Keratinocyte (primary cell): Measurements from ENCODE around the gene ALDH3A2. TPM values are rescaled to one million over a fixed set of nuclear protein-coding genes. Genes with fewer than 3 reads are reported as not detected.

Experiments
- DNase-seq: peaks from one replicate; pipeline ENCODE4 v3.0.0-alpha.2; 2011; ENCODE audit warnings: low read depth, missing footprints, low spot score
- FAIRE-seq: peaks from 2 replicates; lab custom pipeline; 2011; peaks lifted over from hg19 to GRCh38; lab: Jason Lieb, UNC
- H2AFZ ChIP-seq: 2 replicates; pipeline ENCODE4 v1.6.0; 2012; ENCODE audit warnings: low read length, control low read depth, inconsistent platforms; ENCODE audit not compliant: control insufficient read depth
- H3K27ac ChIP-seq: 2 replicates; pipeline ENCODE4 v1.5.1; 2011; ENCODE audit warnings: low read length; ENCODE audit not compliant: control insufficient read depth, insufficient read depth
- H3K27me3 ChIP-seq: 3 replicates; pipeline ENCODE4 v1.6.0; 2011; ENCODE audit warnings: low read length; ENCODE audit not compliant: control insufficient read depth, insufficient read depth; ENCODE audit errors: extremely low read depth
- H3K36me3 ChIP-seq, 2 experiments: 2 replicates in 1 of 2; 3 replicates in 1 of 2; pipeline ENCODE4 v1.5.1; 2011; ENCODE audit warnings: low read length in 2 of 2, mild to moderate bottlenecking in 1 of 2; ENCODE audit not compliant: control insufficient read depth in 2 of 2, insufficient read depth in 2 of 2; ENCODE audit errors: extremely low read depth in 1 of 2
- H3K4me1 ChIP-seq: 3 replicates; pipeline ENCODE4 v1.5.1; 2011; ENCODE audit warnings: low read length; ENCODE audit not compliant: control insufficient read depth, insufficient read depth; ENCODE audit errors: extremely low read depth
- H3K4me2 ChIP-seq: 3 replicates; pipeline ENCODE4 v1.6.0; 2011; ENCODE audit warnings: low read depth, low read length; ENCODE audit not compliant: control insufficient read depth, insufficient read depth; ENCODE audit errors: extremely low read depth
- H3K4me3 ChIP-seq, 3 experiments: fragments of 200-600 bp in 1 of 3; sonication (generic) in 1 of 3; 2 replicates in 2 of 3; 3 replicates in 1 of 3; pipeline ENCODE4 v1.5.1; 2011 to 2016; ENCODE audit warnings: low read length in 3 of 3, mild to moderate bottlenecking in 3 of 3, control low read depth in 2 of 3, inconsistent platforms in 1 of 3, low read depth in 1 of 3, mixed read lengths in 1 of 3, mixed run types in 1 of 3, moderate library complexity in 1 of 3; ENCODE audit not compliant: control insufficient read depth in 2 of 3, insufficient read depth in 2 of 3; ENCODE audit errors: extremely low read depth in 1 of 3
- H3K79me2 ChIP-seq: 2 replicates; pipeline ENCODE4 v1.6.0; 2012; ENCODE audit warnings: low read length; ENCODE audit not compliant: control insufficient read depth, insufficient read depth
- H3K9ac ChIP-seq: 3 replicates; pipeline ENCODE4 v1.6.0; 2011; ENCODE audit warnings: low read length; ENCODE audit not compliant: control insufficient read depth, insufficient read depth; ENCODE audit errors: extremely low read depth
- H3K9me1 ChIP-seq: 3 replicates; pipeline ENCODE4 v1.6.0; 2011; ENCODE audit warnings: low read length; ENCODE audit not compliant: control insufficient read depth, insufficient read depth; ENCODE audit errors: extremely low read depth
- H3K9me3 ChIP-seq: 2 replicates; pipeline ENCODE4 v1.5.1; 2012; ENCODE audit warnings: low read depth, low read length; ENCODE audit not compliant: control insufficient read depth
- H4K20me1 ChIP-seq: 3 replicates; pipeline ENCODE4 v1.6.0; 2011; ENCODE audit warnings: low read length; ENCODE audit not compliant: control insufficient read depth, insufficient read depth; ENCODE audit errors: extremely low read depth
- EZH2 ChIP-seq: IDR thresholded peaks from one replicate; pipeline ENCODE4 v1.6.1; 2012; ENCODE audit warnings: inconsistent platforms, mild to moderate bottlenecking, low read length, moderate library complexity
- dilution Hi-C: fragments of 300-500 bp; cut with MboI; formaldehyde crosslinking; loops from one replicate; pipeline ENCODE4 v1.7.0; 2020; ENCODE audit warnings: low sequenced_read_pairs; ENCODE audit not compliant: extremely low pct_ligation_motif_present
- polyA plus RNA-seq, 5 experiments: library from polyadenylated mRNA; depleted of rRNA in 3 of 5; stranded (reverse) in 3 of 5; stranded (forward) in 1 of 5; unstranded in 1 of 5; fragments of >200 nt; gene quantifications; 1 replicate in 1 of 5; 2 replicates in 3 of 5; 3 replicates in 1 of 5; pipeline versions ENCODE4 v1.2.1 to v1.2.3, GENCODE V29; 2011 to 2012; ENCODE audit warnings: missing spikeins in 2 of 5, low read depth in 1 of 5, low replicate concordance in 1 of 5
- TF ChIP-seq, protein P1 (sequence below), 3 experiments: IDR thresholded peaks in 1 of 3; conservative IDR thresholded peaks in 1 of 3; optimal IDR thresholded peaks in 1 of 3; 2 replicates in 2 of 3; 3 replicates in 1 of 3; pipeline versions ENCODE3 to v1.5.1; 2011; ENCODE audit warnings: low read length in 3 of 3, mild to moderate bottlenecking in 3 of 3, moderate library complexity in 2 of 3, control low read depth in 1 of 3, inconsistent platforms in 1 of 3; ENCODE audit not compliant: insufficient read depth in 2 of 3; ENCODE audit errors: extremely low read depth in 1 of 3

ALDH3A2 gene
- polyA plus RNA-seq, 1 donor (not counting 4 experiments of a cell fraction or from before 2014, with no cell fraction given), result 77.6 TPM

GRCh38 chr17:19610879-19611278 lies 37.7 kb upstream of the ALDH3A2 start:
- DNase-seq (no peak), FAIRE-seq (no peak)
- no peaks in the 10 kb centered on the region for H3K27me3 ChIP-seq
- no peaks in the 10 kb centered on the region for H3K79me2 ChIP-seq
- no peak overlapping the region for H3K9ac ChIP-seq
- TF ChIP-seq, protein P1, sequence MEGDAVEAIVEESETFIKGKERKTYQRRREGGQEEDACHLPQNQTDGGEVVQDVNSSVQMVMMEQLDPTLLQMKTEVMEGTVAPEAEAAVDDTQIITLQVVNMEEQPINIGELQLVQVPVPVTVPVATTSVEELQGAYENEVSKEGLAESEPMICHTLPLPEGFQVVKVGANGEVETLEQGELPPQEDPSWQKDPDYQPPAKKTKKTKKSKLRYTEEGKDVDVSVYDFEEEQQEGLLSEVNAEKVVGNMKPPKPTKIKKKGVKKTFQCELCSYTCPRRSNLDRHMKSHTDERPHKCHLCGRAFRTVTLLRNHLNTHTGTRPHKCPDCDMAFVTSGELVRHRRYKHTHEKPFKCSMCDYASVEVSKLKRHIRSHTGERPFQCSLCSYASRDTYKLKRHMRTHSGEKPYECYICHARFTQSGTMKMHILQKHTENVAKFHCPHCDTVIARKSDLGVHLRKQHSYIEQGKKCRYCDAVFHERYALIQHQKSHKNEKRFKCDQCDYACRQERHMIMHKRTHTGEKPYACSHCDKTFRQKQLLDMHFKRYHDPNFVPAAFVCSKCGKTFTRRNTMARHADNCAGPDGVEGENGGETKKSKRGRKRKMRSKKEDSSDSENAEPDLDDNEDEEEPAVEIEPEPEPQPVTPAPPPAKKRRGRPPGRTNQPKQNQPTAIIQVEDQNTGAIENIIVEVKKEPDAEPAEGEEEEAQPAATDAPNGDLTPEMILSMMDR (optimal IDR thresholded peaks at IDR 0.05 in 1 of 3, IDR thresholded peaks at IDR 0.05 in 1 of 3, conservative IDR thresholded peaks at IDR 0.05 in 1 of 3; ENCODE audit: extremely low read depth in 1 of 3, insufficient read depth in 2 of 3, low read length in 3 of 3), result no peak
- TF ChIP-seq EZH2, result no peak
- no peak overlapping the region for H2AFZ ChIP-seq
- no peaks in the 10 kb centered on the region for H3K9me1 ChIP-seq
- no peaks in the 10 kb centered on the region for H4K20me1 ChIP-seq
- H3K4me1 ChIP-seq, result no peaks in the 10 kb centered on the region
- no peaks in the 10 kb centered on the region for H3K9me3 ChIP-seq
- dilution Hi-C loops, result no loop called here
- no peak overlapping the region for H3K4me3 ChIP-seq
- no peak overlapping the region for H3K27ac ChIP-seq
- no peak overlapping the region for H3K4me2 ChIP-seq
- H3K36me3 ChIP-seq, result no peaks in the 10 kb centered on the region

- Histone ChIP-seq H3K9ac (no peak overlapping the region), H3K27ac (no peak overlapping the region), H3K4me3 (no peak overlapping the region), H3K36me3 (no peaks in the 10 kb centered on the region), H3K4me2 (no peak overlapping the region), H3K9me3 (peaks cover 3% of the 10 kb centered on the region), H3K79me2 (no peaks in the 10 kb centered on the region), H2AFZ (no peak overlapping the region), H3K4me1 (no peaks in the 10 kb centered on the region), H3K27me3 (no peaks in the 10 kb centered on the region), H4K20me1 (no peaks in the 10 kb centered on the region), H3K9me1 (no peaks in the 10 kb centered on the region)
- TF ChIP-seq, protein P1 (optimal IDR thresholded peaks at IDR 0.05 in 1 of 3, IDR thresholded peaks at IDR 0.05 in 1 of 3, conservative IDR thresholded peaks at IDR 0.05 in 1 of 3; ENCODE audit: extremely low read depth in 1 of 3, insufficient read depth in 2 of 3, low read length in 3 of 3), result no peak
- no peak for TF ChIP-seq EZH2
- DNase-seq, result no peak
- dilution Hi-C loops, result no loop called here
- no peak for FAIRE-seq
These were observed 34.6 kb upstream of the ALDH3A2 start for GRCh38 chr17:19613979-19614378.
